GM03348 (cell line): ENCODE data around the gene PTPRT.

Source experiments
- DNase-seq: peaks from one replicate; pipeline ENCODE4 v3.0.0; 2012; ENCODE audit warnings: low spot score

PTPRT gene

DNA sequence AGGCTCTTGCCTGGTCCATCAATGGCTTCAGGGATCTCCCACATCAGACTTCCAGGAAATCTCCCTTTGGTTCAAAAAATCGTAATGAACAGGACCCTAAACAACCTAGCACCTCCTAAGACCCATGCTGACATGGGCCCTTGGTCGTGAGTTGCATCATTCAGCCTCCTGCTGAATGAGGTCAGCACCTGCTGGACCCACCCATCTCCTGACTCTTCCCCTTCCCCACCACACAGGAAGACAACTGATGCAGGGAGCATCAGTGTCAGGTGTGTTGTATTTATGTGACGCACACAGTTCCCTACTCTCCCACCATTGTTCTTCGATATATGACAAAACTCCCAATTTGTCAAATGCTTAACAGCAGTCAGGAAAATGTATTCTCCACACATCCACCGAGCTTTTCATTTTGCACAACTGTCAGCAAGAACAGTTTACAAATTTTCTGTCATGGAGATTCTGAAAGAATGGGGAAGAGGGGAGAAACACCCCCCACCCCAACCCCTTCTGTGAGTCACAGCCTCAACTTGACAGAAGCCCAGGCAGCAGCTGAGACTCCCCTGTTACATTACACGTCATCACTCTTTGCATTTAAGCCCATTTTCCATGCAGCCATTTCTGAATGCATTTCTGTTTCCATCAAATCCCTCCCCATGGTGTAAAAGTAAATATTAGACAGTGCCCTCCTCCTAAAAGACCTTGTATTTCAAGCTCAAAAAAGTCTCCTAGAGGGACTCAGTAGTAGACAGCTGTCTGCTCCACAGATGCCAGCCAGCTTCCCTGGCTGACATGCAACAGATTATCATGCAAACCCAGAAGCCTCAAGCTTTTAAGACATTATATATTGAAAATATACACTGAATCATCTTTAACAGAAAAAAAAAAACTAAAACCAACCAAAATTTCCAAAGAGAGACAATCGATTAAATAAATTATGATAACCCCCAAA, 577.5 kb downstream of the PTPRT start:
- no peak for DNase-seq

DNA sequence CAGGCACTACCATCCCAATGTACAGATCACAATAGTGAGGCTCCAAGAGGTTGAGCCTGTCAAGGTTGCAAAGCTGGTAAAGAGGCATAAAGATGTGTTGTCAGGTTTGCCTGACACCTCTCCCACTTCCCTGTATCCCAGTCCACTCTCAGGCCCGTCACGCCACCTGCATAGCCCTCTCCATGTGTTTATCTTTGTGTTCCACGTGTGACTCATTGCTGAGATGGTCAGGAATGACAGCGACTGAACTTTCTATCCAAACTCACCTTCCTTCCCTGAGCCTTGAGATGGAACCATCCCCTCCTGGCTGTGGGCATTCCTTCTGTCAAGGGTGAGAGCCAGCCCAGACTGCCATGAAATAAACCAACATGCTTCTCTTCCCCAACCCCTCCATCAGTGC, 578.3 kb downstream of the PTPRT start:
- no peak for DNase-seq

DNA sequence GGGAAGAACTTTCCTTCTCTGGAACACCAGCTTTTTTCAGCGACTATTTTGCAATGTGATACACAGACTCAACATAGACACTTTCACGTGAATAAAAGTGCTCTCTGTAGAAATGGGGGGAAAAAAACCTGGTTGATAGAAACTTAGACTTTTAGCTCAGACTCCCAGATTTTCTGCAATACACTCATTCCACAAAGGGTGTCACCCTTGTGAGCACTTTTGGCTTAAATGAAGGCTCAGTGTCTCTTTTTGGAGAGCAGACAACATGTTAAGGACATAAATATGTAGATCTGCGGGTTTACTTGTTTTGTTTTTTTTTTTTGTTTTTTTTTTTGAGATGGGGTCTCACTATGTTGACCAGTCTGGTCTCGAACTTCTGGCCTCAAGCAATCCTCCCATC, 579.6 kb downstream of the PTPRT start:
- DNase-seq = no peak

DNA sequence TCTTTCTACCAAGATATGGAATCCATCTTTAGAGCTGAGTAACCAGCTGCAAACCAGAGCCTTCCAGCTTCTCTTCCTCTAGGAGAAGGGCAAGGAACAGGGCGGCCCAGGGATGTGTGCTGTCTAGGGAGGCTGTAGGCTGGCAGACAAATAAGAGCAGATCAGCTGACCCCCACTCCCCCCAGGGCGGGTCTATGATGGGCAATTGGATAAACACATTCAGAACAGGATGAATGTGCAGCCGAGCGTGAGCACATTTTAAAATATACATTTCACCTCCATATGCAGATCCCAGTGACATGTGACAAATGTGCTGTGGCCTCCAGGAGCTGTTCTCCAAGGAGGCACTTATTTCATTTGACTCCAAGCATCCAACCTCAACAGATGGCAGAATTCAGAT, 580.1 kb downstream of the PTPRT start:
- DNase-seq = no peak

DNA sequence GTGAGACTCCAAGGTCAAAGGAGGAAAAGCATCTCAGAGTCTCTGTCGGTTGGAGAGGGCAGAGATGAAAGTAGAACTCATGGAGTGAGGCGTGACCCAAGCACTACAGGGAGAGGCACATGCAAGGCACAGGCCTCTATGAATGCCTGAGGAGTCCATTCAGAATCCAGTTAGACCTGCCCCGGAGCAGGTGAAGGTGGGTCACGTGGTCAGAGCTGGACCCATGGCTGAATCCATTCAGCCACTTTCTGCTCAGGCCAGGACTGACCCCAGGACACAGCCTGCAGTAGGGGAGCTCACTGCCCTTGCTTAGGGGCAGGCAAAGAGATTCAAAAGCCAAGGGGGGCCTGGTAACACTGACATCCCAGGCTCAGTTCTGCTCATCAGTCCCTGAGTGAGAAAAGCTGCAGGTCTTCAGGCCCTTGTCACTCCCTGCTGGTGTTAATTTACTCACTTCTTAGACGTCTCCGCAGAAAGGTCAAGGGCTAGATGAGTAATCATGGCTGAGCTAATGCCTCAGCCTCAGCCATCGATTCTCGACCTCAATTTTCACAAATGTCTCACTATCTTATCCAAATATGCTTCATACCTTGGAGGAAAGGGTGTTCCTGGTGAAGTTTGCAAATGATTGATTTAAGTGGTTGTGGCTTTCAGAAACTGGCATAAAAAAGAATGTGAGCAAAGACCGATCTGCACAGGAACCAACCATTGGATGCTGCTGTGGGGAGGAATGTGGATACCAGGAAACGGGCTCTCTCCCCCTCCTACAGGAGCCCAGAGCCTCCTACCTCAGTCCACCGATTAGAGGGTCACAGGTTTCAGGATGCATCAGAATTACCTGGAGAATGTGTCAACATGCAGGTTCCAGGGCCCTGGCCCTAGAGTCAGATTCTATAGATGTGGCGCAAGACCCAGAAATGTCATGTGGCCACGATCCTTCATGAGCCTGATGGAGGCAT, 584.4 kb downstream of the PTPRT start:
- no peak for DNase-seq

DNA sequence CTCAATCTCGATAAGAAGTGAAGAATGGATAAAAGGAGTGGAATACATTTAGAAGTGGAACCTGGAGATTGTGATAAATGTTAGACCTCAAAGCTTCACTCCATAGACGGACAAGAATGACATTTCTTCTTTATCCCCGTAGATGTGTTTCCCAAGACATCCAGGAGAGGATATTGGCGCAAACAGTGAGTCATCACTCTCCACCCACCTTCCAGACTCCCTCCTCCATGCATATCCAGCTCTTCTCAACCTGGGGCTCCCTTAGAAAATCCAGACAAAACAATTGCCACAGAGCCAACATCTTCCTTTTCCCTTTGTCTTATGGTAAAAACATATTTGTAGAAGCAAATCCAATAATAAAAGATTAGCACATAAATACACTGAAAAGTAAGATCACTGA, 586.1 kb downstream of the PTPRT start:
- DNase-seq = no peak

DNA sequence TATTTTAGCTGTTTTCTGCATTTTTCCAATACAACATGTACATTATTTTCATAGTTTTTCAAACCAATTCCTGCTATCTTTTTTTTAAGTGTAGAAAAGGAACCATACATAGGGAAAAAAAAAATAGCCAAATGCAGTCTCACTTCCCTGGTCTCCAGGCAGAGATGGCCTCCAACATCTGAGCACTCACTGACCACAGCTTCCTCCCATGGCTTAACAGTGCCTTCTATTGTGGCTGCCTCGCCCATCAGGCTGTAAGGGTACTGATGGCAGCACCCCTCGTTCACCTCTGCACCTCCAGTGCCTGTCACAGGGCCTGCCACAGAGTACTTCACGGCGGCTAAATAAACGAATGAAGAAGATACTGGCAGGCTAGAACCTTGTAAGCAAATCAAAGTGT, 591.1 kb downstream of the PTPRT start:
- no peak for DNase-seq

DNA sequence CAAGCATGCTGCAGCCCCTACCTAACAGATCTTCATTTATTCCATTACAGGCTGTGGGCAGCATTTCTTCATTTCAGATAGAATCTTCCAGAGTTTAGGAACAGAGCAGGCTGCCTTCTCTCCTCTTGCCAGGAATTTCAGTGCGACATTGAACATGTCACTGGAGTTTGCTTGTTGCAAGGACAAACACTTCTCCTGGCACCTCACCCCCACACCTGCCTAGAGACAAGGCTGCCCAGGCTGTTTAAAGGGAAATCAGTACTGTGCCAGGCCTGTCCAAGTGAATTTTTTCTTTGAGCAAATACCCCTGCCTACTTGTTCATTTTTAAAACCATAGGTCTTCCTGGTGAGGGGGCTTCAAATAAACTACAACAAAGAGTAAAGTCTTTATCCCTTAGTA, 594.1 kb downstream of the PTPRT start:
- DNase-seq = no peak

DNA sequence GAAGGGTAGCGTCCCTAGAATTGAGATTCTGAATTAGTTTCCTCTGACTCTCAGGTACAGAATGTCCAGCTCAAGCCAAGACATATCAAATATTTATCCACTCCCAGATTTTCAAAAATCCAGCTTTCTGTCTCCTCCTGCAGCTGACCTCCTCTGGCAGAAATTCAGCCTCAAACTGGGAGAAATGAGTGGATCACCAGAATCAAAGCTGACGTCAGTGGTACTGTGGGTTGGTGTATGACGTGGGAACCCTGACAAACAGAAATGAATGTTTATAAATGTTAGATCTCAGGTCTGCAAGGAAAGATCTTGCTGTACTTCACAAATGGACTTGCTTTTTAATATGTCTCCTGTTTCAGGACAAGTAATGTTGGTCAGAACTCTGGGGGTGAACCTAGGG, 595.0 kb downstream of the PTPRT start:
- no peak for DNase-seq

DNA sequence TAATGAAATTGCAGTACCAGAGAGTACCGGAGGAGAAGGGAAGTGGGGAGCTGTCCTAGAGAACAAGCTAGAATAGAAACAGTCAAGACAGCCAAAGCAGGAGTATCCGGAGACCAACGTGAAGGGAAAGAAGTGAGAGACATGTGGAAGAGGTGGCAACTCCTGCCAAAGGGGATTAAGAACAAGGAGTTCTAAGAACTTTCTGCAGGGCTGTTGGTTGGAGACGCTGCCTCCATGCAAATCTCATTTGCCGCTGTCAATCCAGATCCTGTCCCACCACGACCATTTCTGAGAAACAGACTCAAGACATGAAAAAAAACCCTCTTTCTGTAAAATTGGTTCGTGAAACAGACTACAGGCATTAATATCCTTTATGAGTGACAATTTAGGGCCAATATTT, 595.7 kb downstream of the PTPRT start:
- DNase-seq = no peak

DNA sequence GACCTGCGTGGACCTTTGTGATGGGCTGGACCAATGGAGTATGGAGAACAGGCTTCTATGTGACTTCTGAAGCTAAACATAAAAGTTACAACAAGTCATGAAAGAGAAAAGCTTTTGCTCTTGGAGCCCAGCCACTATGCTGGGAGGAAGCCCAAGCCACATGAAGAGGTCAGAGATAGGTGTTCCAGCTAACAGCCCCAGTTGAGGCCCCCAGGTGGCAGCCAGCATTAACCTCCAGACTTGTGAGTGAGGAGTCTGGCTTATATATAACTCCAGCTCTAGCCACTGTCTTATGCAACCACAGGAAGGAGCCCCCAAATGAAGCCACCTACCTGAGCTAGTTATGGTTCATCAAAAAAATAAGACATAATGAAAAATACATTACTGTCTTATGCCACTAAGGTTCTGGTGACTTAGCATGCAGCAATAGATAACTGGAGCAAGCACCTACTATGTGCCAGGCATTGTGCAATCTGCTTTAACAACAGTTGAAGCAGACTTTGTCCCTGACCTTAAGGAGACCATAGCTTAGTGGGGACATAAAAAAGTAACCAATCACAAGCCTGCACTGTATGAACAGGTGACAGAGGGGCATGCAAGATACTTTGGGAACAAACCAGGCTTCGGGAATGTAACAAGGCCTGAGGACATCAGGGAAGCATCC, 599.6 kb downstream of the PTPRT start:
- DNase-seq = no peak

DNA sequence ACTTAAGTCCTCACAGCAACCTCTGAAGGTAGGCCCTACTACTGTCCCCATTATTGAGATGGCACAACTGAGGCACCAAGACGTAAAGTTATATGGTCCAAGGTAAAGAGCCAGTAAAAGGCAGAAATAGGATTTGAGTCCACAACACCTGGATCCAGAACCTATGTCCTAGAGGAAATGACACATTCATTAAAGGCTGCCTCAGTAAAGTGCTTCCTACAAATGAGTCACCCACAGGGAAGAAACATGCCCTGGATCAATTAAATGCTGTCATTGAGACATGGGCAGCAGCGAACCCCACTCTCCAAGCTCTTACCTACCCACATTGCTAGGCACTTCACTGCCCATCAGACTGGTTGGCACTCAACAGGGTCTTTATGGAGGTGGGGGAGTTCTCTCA, 600.9 kb downstream of the PTPRT start:
- no peak for DNase-seq

DNA sequence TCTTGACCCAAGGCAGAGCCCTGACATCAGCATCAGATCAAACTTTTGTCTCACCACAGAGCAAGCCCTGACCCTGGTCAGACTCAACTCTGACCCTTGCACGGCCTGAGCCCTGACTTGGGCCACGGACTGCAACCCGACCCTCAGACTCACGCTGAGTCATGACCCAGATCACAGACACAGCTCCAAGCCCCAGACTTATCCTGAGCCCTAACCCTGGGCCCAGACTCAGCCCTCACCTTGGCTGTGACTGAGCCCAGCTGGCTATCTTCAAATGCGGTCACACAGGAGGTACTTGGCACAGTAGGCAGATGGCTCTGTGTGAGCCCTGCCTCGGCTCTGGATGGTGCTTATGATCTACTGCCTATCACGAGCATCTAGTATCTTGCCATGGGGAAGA, 602.3 kb downstream of the PTPRT start:
- DNase-seq = no peak

DNA sequence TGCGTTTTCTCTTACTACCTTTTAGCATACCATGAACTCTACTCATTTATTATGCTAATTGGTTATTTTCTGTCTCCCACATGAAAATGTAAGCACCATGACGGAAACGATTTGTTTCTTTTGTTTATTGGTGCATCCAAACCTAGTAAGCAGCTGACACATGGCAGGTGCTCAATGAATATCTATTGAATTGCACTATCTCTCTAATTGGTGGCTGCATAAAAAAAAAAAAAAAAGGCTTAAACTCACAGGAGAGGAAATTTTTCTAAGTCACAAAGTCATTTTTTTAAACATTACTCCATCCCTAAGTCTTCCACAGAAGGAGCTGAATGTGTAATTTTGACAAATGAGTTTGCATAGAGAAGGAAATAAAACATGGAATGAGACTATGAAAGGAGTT, 608.4 kb downstream of the PTPRT start:
- DNase-seq = no peak

DNA sequence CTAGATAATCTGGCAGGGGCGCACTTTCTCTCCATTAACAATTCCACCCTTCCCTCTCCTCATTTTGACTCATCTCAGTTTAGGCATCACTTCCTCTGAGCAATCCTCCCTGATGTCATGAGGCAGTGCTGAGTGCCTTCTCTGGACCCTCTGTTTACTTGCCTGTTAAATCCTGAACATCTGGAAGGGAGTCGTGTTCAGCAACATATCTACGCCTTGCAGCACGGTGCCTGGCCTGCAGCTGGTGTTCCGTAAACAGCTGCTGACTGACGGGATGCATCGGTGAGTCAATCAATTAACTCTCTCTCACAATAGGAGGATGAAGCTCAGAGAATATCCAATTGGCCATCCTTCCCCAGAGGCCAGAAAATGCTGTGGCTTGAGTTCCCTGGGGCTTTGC, 613.5 kb downstream of the PTPRT start:
- DNase-seq = no peak

DNA sequence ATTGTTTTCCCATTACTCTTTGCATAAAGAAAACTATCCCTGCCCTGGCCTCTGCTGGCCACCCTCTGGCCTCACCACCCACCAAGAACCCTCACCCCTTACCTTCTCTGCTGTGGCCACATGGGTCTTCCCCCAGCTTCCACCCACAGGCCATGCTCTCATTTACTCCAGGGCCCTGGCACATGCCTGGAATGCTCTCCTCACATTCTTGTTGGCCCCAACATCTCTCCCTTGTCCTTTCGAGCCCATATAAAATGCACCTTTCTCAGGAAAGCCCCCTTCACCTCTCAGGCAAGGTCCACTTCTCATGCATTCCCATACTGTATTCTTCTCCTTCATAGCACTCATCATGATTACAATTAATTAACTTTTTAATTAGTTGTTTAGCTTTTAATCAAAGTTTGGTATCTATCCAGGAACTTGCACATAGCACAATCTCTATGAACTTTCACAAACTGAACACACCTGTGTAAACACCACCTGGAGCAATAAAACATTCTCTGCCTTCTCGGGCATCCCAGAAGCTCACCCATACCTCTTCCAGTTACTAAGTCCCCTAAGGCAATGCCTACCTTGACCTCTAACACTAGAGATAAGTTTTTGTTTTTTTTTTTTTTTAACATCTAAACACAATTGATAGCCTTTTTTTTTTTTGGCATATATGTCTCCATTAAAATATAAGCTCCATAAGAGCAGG, 617.2 kb downstream of the PTPRT start:
- DNase-seq = no peak

DNA sequence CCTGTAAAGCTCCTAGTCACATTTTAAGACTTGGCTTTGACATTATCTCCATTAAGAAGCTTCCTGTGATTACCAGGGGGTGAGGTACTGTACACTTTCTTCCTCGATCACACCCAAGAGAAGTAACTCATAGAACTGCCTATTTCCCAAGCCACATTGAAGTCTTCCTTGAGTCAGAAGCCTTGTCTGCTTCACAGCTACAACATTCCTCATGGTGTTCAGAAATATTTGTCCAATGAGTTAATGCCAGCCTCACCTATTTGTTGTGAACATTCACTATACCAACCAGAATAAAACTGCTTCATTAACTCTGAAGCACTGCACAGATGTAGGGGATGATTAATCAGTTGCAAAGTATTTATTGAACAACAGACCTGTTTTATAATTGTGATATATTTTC, 622.3 kb downstream of the PTPRT start:
- DNase-seq = no peak

DNA sequence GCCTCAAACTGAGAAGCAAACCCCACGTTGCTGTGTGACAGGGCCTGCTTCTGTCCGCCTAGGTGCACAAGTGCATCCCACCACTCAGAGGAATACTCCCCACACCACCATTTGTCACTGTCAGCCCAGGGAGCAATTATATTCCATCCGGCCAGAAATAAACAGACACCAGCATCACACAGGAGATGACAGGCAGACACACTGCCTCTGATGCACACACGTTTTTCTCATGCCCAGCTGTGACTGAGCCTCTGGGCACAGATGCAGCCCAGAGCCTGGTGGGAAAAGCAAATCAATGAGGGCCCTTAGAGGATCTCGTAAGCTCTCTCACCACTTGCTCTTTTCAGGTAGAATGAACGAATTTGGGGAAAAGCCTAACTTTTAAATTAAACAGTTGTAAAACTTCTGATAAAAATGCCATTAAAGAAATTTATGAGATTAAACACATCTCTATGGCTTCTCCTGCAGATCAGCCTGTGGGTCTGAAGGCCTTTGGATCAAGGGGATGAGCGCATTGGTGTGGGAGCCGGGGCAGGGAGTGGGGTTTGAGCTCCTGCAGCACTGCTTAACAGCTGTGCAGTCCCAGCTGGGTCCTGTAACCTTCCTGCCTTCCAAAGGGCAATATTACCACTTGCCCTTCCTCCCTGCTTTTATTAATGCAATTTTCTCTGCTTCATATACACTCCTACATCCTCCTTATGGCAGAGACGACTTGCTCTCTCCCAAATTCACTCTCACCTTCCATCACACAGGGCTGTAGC, 624.3 kb downstream of the PTPRT start:
- no peak for DNase-seq

DNA sequence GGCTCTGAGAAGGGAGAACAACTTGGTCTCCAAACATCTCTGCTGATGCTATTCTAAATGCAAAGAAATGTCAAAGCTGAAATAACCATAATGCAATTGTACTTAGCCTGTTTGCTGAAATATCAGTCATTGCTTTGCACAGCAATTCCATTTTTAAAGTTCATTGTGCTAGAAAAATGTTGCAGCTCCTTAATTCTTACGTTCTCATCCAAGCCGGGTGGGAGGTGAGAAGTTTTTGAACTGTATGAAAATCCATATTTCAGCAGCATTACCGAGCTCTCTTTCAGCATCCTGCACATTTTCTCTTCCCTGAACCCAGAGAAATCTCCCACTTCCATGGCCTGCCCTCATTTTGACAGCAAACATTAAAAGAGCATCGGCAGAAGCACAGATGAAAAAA, 630.0 kb downstream of the PTPRT start:
- no peak for DNase-seq

DNA sequence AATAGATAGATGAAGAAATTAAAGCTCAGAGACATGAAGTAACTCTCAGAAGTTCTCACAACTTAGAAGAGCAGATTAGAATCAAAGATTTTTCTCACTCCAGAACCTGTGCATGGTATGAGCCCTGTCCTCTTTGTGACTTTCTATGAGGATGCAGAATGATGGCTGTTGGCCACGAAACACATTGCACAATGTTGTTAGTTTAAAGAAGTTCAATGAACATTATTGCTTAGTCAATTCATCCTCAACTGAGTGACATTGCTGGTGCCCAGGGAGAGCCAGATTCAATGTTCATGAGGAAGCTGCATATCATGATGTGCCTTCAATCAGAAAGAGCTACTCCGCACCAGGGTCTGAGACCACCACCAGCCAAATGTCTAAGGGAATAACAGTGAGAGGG, 633.1 kb downstream of the PTPRT start:
- DNase-seq = no peak

DNA sequence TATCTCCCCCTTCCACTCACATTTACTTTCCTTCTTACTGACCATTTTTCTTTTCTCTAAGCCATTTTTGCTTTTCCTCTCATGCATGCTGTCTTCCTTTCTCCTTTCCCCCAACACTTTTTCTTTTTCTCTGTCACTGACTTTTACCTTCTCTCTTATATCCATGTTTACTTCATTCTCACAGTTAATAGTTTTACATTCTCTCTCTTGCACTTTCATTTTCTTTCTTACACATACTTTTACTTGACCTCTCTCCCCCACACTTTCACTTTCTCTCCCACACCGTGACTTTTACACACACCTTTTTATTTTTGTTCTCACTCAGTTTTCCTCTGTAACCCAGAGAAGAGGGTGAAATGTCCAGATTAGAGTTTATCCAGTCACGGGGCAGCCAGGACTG, 636.3 kb downstream of the PTPRT start:
- DNase-seq = no peak
